ENCODE results near the gene DPY30.
"Not testable (repeated sequence)": the region's sequence is repeated elsewhere in the genome, so short reads cannot be mapped to it uniquely, and the experiment has no call there.

The DPY30 gene
- 10.7 to 17.4 (median 14.8) reads per million in 4 donors for total RNA-seq

GRCh38 chr2:32039447-32040219 is at the start of gene DPY30:
Gene DPY30, minus strand, starts transcription at chr2:32039805. Its CDS starts 349 bp downstream, at chr2:32039456.
- peak; percentile 80 to 93 (median 85) for DNase-seq

GRCh38 chr2:32074134-32074506 is 34.5 kb upstream of the DPY30 start:
- DNase-seq, result no peak

- no peak for DNase-seq
Measured at GRCh38 chr2:32067549-32067948, 27.9 kb upstream of the DPY30 start.

- no peak for DNase-seq
Measured at GRCh38 chr2:32064713-32065112, 25.1 kb upstream of the DPY30 start.

- DNase-seq, result peak in 2 of 5 donors; percentile 9 to 27
Measured at GRCh38 chr2:32064021-32064601, 24.5 kb upstream of the DPY30 start.

GRCh38 chr2:32063310-32064020 is 23.9 kb upstream of the DPY30 start, which contains the start of gene SPAST:
Gene SPAST, plus strand, starts transcription at chr2:32063556. Its CDS starts 276 bp downstream, at chr2:32063832.
- DNase-seq, result peak; percentile 94 to 98 (median 95)

GRCh38 chr2:32061973-32062861 is 22.6 kb upstream of the DPY30 start:
- no peak for DNase-seq

- DNase-seq, result no peak
Measured at GRCh38 chr2:32061430-32061829, 21.8 kb upstream of the DPY30 start.

GRCh38 chr2:32060266-32060665 is 20.7 kb upstream of the DPY30 start:
- no peak for DNase-seq

GRCh38 chr2:32058130-32058529 is 18.5 kb upstream of the DPY30 start:
- DNase-seq, result no peak

- not testable (repeated sequence) for DNase-seq
Measured at GRCh38 chr2:32054583-32054982, 15.0 kb upstream of the DPY30 start.

- no peak for DNase-seq
Measured at GRCh38 chr2:32051836-32052439, 12.3 kb upstream of the DPY30 start.

- DNase-seq, result no peak
Measured at GRCh38 chr2:32043561-32043960, 4.0 kb upstream of the DPY30 start.

- DNase-seq, result not testable (repeated sequence)
Measured at GRCh38 chr2:32034198-32034887, 5.3 kb downstream of the DPY30 start.

- DNase-seq, result not testable (repeated sequence)
Measured at GRCh38 chr2:32018789-32019482, 20.7 kb downstream of the DPY30 start.

- DNase-seq, result no peak
Measured at GRCh38 chr2:32012872-32013271, 26.7 kb downstream of the DPY30 start.

- DNase-seq, result no peak
Measured at GRCh38 chr2:32011485-32011960, 28.1 kb downstream of the DPY30 start.

GRCh38 chr2:32010670-32011484 is 28.7 kb downstream of the DPY30 start, which contains the start of gene MEMO1:
Gene MEMO1, minus strand, starts transcription at chr2:32011008. Its CDS starts 761 bp downstream, at chr2:32010247.
- DNase-seq, result peak; percentile 70 to 95 (median 82)

GRCh38 chr2:32010280-32010669 is 29.3 kb downstream of the DPY30 start:
- DNase-seq, result peak; percentile 40 to 78 (median 56)
